Neural progenitor cell (in vitro differentiated cells): ENCODE results near the gene SCAI. TPM values are rescaled to one million over a fixed set of nuclear protein-coding genes. Genes with fewer than 3 reads are reported as not detected.
"Not testable (repeated sequence)": the region's sequence is repeated elsewhere in the genome, so short reads cannot be mapped to it uniquely, and the experiment has no call there.

Experiments used
- DNase-seq: peaks from one replicate; pipeline ENCODE4 v3.0.0-alpha.2; 2016; ENCODE audit warnings: low spot score
- H2AFZ ChIP-seq: fragments of 200-600 bp; sonication (generic); replicated peaks from 2 replicates; pipeline ENCODE4 v1.6.1; 2016; ENCODE audit warnings: antibody characterized with exemption
- H3F3A ChIP-seq: fragments of 200-600 bp; sonication (generic); 2 replicates; pipeline ENCODE4 v1.6.1; 2016; ENCODE audit warnings: antibody characterized with exemption, low read depth
- H3K27ac ChIP-seq: fragments of 200-600 bp; sonication (generic); 2 replicates; pipeline ENCODE4 v1.5.1; 2016; ENCODE audit warnings: mild to moderate bottlenecking
- H3K27me3 ChIP-seq: fragments of 200-600 bp; sonication (generic); 2 replicates; pipeline ENCODE4 v1.6.1; 2016; ENCODE audit warnings: mild to moderate bottlenecking, moderate library complexity
- H3K36me3 ChIP-seq: fragments of 200-600 bp; sonication (generic); 2 replicates; pipeline ENCODE4 v1.5.1; 2016
- H3K4me1 ChIP-seq: fragments of 200-600 bp; sonication (generic); 2 replicates; pipeline ENCODE4 v1.6.1; 2016; ENCODE audit warnings: mixed run types
- H3K4me2 ChIP-seq: fragments of 200-600 bp; sonication (generic); 2 replicates; pipeline ENCODE4 v1.6.1; 2016
- H3K4me3 ChIP-seq: fragments of 200-600 bp; sonication (generic); 2 replicates; pipeline ENCODE4 v1.5.1; 2016
- H3K79me2 ChIP-seq: fragments of 200-600 bp; sonication (generic); 2 replicates; pipeline ENCODE4 v1.6.1; 2016; ENCODE audit warnings: low read depth
- H3K9ac ChIP-seq: fragments of 200-600 bp; sonication (generic); 2 replicates; pipeline ENCODE4 v1.6.1; 2016
- H3K9me3 ChIP-seq: fragments of 200-600 bp; sonication (generic); 2 replicates; pipeline ENCODE4 v1.5.1; 2016; ENCODE audit warnings: low read depth
- H4K20me1 ChIP-seq: fragments of 200-600 bp; sonication (generic); 2 replicates; pipeline ENCODE4 v1.6.1; 2016; ENCODE audit warnings: low read depth
- H3K27ac Mint-ChIP-seq: 3 replicates; pipeline ENCODE4 v1.8.0; 2021; ENCODE audit warnings: mixed read lengths
- H3K27me3 Mint-ChIP-seq: 2 replicates; pipeline ENCODE4 v1.8.0; 2022; ENCODE audit warnings: low read depth, mild to moderate bottlenecking, inconsistent platforms, moderate library complexity, mixed read lengths; ENCODE audit not compliant: insufficient read depth
- H3K36me3 Mint-ChIP-seq: 3 replicates; pipeline ENCODE4 v1.8.0; 2021; ENCODE audit warnings: mixed read lengths
- H3K4me1 Mint-ChIP-seq: 3 replicates; pipeline ENCODE4 v1.8.0; 2021; ENCODE audit warnings: mixed read lengths
- H3K4me3 Mint-ChIP-seq: 3 replicates; pipeline ENCODE4 v1.8.0; 2021; ENCODE audit warnings: mild to moderate bottlenecking, moderate library complexity, mixed read lengths
- H3K9me3 Mint-ChIP-seq: 3 replicates; pipeline ENCODE4 v1.8.0; 2020; ENCODE audit warnings: mixed read lengths
- EZH2 ChIP-seq: fragments of 200-600 bp; sonication (generic); IDR thresholded peaks from 2 replicates; pipeline ENCODE4 v1.6.1; 2017; ENCODE audit warnings: antibody characterized with exemption, mild to moderate bottlenecking, moderate library complexity
- EZH2phosphoT487 ChIP-seq: fragments of 200-600 bp; sonication (generic); IDR thresholded peaks from 2 replicates; pipeline ENCODE4 v1.6.1; 2017; ENCODE audit warnings: antibody characterized with exemption
- total RNA-seq: library from RNA; depleted of rRNA; stranded (reverse); fragments of >200 nt; gene quantifications from 2 replicates; pipeline ENCODE4 v1.2.3, GENCODE V29; 2015; ENCODE audit warnings: low replicate concordance
- TF ChIP-seq, protein P1 (sequence below): fragments of 200-600 bp; sonication (generic); IDR thresholded peaks from 2 replicates; pipeline ENCODE4 v1.5.1; 2017; ENCODE audit warnings: antibody characterized with exemption, mild to moderate bottlenecking

The SCAI gene
- total RNA-seq, 1 donor from 2014 or later: 30.2 TPM

DNA sequence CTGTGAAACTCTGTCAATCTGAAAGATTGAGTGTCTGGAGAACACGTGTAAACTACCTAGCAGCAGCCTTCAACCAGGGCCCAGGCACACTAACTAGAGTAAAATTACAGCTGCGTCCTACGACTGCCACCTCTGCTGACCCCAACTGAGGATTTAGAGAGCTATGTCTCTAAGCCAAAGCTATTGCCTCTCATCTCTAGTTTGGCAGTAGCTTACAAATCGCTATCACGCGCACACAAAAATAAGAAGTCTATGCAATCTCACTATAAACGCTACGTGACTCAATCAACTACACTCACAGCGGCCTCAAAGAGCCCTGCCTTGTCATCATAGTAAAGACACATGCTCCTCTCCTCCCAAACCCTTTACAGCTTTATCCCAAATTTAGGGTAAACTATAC lies 37.5 kb upstream of the SCAI start:
- H3K4me3 ChIP-seq: no peak overlapping the region
- H3K9ac ChIP-seq: no peak overlapping the region
- H3K9me3 Mint-ChIP-seq: peaks cover 4% of the 10 kb centered on the region
- no peak overlapping the region for H3K27ac ChIP-seq
- peaks cover 16% of the 10 kb centered on the region for H3F3A ChIP-seq
- no peaks in the 10 kb centered on the region for H3K36me3 ChIP-seq
- H2AFZ ChIP-seq: no peak overlapping the region
- H3K4me2 ChIP-seq: no peak overlapping the region
- H3K9me3 ChIP-seq: no peaks in the 10 kb centered on the region
- TF ChIP-seq EZH2phosphoT487 (no peak), EZH2 (no peak)
- TF ChIP-seq, protein P1, sequence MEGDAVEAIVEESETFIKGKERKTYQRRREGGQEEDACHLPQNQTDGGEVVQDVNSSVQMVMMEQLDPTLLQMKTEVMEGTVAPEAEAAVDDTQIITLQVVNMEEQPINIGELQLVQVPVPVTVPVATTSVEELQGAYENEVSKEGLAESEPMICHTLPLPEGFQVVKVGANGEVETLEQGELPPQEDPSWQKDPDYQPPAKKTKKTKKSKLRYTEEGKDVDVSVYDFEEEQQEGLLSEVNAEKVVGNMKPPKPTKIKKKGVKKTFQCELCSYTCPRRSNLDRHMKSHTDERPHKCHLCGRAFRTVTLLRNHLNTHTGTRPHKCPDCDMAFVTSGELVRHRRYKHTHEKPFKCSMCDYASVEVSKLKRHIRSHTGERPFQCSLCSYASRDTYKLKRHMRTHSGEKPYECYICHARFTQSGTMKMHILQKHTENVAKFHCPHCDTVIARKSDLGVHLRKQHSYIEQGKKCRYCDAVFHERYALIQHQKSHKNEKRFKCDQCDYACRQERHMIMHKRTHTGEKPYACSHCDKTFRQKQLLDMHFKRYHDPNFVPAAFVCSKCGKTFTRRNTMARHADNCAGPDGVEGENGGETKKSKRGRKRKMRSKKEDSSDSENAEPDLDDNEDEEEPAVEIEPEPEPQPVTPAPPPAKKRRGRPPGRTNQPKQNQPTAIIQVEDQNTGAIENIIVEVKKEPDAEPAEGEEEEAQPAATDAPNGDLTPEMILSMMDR: no peak
- H3K27ac Mint-ChIP-seq: no peak overlapping the region
- peaks cover 4% of the 10 kb centered on the region for H3K4me1 Mint-ChIP-seq
- no peaks in the 10 kb centered on the region for H3K27me3 ChIP-seq
- H3K79me2 ChIP-seq: peaks cover 100% of the 10 kb centered on the region
- H3K27me3 Mint-ChIP-seq: no peaks in the 10 kb centered on the region
- H4K20me1 ChIP-seq: peaks cover 57% of the 10 kb centered on the region
- DNase-seq: no peak
- no peaks in the 10 kb centered on the region for H3K4me1 ChIP-seq
- no peak overlapping the region for H3K4me3 Mint-ChIP-seq
- peaks cover 23% of the 10 kb centered on the region for H3K36me3 Mint-ChIP-seq

DNA sequence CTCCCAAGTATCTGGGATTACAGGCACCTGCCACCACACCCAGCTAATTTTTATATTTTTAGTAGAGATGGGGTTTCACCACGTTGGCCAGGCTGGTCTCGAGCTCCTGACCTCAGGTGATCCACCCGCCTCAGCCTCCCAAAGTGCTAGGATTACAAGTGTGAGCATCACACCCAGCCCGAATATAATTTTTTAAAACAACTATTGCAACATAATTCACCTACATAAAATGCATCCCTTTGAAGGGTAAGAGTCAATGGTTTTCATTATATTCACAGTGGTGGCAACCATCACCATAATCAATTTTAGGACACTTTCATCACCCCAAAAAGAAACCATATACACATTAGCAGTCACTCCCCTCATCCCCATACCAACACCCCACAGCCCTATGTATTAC lies 36.4 kb upstream of the SCAI start:
- H4K20me1 ChIP-seq: peaks cover 50% of the 10 kb centered on the region
- H3K36me3 Mint-ChIP-seq: peaks cover 23% of the 10 kb centered on the region
- H3K27ac Mint-ChIP-seq, H3K27ac ChIP-seq, H3K27me3 ChIP-seq, H3K9me3 Mint-ChIP-seq, H3K36me3 ChIP-seq, H3K9me3 ChIP-seq, H3K9ac ChIP-seq, H3K4me2 ChIP-seq, H3K4me3 ChIP-seq, H2AFZ ChIP-seq, H3K4me1 ChIP-seq, H3K4me1 Mint-ChIP-seq, H3K4me3 Mint-ChIP-seq, DNase-seq, H3K27me3 Mint-ChIP-seq: not testable (repeated sequence)
- H3F3A ChIP-seq: peaks cover 16% of the 10 kb centered on the region
- peaks cover 99% of the 10 kb centered on the region for H3K79me2 ChIP-seq

DNA sequence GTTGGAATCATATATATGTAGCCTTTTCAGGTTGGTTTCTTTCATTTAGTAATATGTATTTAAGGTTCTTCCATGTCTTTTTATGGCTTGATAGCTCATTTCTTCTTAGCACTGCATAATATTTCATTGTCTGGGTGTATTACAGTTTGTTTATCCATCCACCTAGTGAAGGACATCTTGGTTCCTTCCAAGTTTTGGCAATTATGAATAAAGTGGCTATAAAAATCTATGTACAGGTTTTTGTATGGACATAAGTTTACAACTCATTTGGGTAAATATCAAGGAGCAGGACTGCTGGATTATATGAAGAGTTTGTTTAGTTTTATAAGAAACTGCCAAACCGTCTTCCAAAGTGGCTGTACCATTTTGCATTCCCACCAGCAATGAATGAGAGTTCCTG lies 34.6 kb upstream of the SCAI start:
- no peak overlapping the region for H3K4me3 ChIP-seq
- H3K36me3 Mint-ChIP-seq: peaks cover 22% of the 10 kb centered on the region
- no peaks in the 10 kb centered on the region for H3K9me3 ChIP-seq
- no peak overlapping the region for H2AFZ ChIP-seq
- H3K4me3 Mint-ChIP-seq: no peak overlapping the region
- H3K9me3 Mint-ChIP-seq: peaks cover 4% of the 10 kb centered on the region
- H3K27ac ChIP-seq: no peak overlapping the region
- no peaks in the 10 kb centered on the region for H3K36me3 ChIP-seq
- H3K4me2 ChIP-seq: no peak overlapping the region
- no peaks in the 10 kb centered on the region for H3K27me3 ChIP-seq
- H3K4me1 ChIP-seq: no peaks in the 10 kb centered on the region
- TF ChIP-seq, protein P1: no peak
- TF ChIP-seq EZH2 (no peak), EZH2phosphoT487 (no peak)
- H3K79me2 ChIP-seq: peaks cover 99% of the 10 kb centered on the region
- H3F3A ChIP-seq: peaks cover 16% of the 10 kb centered on the region
- no peak for DNase-seq
- no peaks in the 10 kb centered on the region for H3K27me3 Mint-ChIP-seq
- peaks cover 35% of the 10 kb centered on the region for H4K20me1 ChIP-seq
- no peak overlapping the region for H3K9ac ChIP-seq
- peaks cover 4% of the 10 kb centered on the region for H3K4me1 Mint-ChIP-seq
- no peak overlapping the region for H3K27ac Mint-ChIP-seq

DNA sequence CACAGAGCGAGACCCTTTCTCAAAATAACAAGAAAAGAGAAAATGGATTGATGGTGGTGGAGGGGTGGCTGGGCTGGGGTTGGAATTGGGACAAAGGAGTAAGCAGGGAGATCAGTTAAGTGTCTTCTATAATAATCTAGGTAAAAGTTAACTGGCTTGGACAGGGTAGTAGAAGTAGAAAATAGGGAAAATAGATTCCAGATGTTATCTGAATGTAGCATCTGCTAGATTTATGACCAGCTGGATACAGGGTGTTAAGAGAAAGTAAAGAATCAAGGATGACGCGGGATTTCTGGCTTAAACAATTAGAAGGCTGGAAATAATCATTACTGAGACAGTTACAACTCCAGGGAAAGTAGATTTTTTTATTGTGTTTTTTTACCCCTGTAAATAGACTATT lies 33.3 kb upstream of the SCAI start:
- no peak overlapping the region for H3K4me2 ChIP-seq
- no peak overlapping the region for H3K9ac ChIP-seq
- H3K27ac Mint-ChIP-seq: no peak overlapping the region
- peaks cover 4% of the 10 kb centered on the region for H3K9me3 Mint-ChIP-seq
- H3K4me3 Mint-ChIP-seq: no peak overlapping the region
- no peak overlapping the region for H3K4me3 ChIP-seq
- peaks cover 99% of the 10 kb centered on the region for H3K79me2 ChIP-seq
- peaks cover 26% of the 10 kb centered on the region for H4K20me1 ChIP-seq
- H3K36me3 Mint-ChIP-seq: peaks cover 23% of the 10 kb centered on the region
- H3K36me3 ChIP-seq: no peaks in the 10 kb centered on the region
- H3K27me3 ChIP-seq: no peaks in the 10 kb centered on the region
- peaks cover 16% of the 10 kb centered on the region for H3F3A ChIP-seq
- H3K4me1 ChIP-seq: no peaks in the 10 kb centered on the region
- H3K27ac ChIP-seq: no peak overlapping the region
- H3K9me3 ChIP-seq: no peaks in the 10 kb centered on the region
- TF ChIP-seq EZH2phosphoT487: no peak
- TF ChIP-seq EZH2: no peak
- TF ChIP-seq, protein P1: no peak
- H2AFZ ChIP-seq: no peak overlapping the region
- H3K27me3 Mint-ChIP-seq: no peaks in the 10 kb centered on the region
- H3K4me1 Mint-ChIP-seq: peaks cover 4% of the 10 kb centered on the region
- no peak for DNase-seq
